Panc1 (cell line): ENCODE measurements around the gene CEP83. TPM values are rescaled to one million over a fixed set of nuclear protein-coding genes. Genes with fewer than 3 reads are reported as not detected.

ENCODE experiments used
- ATAC-seq: fragments of 200-7000 bp; cut with Tn5 transposase; 2 replicates; pipeline ENCODE4 v1.9.1; 2020; ENCODE audit warnings: mild to moderate bottlenecking, moderate library complexity
- BruUV-seq: library from RNA; stranded (reverse); fragments of 400-500 nt; replicated peaks from 2 replicates; lab custom pipeline; 2021; lab: Mats Ljungman, UMichigan
- CTCF ChIA-PET: fragments of 300-600 bp; sonication (Branson Sonifier 250); formaldehyde crosslinking; loops from one replicate; lab custom pipeline; 2022; ENCODE audit warnings: antibody characterized with exemption; lab: Charles Lee
- POLR2A ChIA-PET: fragments of 300-600 bp; sonication (Branson Sonifier 250); formaldehyde crosslinking; loops from one replicate; lab custom pipeline; 2022; ENCODE audit warnings: antibody characterized with exemption; lab: Charles Lee
- DNase-seq: peaks from one replicate; pipeline ENCODE4 v3.0.0-alpha.2; 2010; ENCODE audit warnings: low read depth, low spot score
- H3K27ac ChIP-seq: 2 replicates; pipeline ENCODE4 v1.5.1; 2011; ENCODE audit warnings: mild to moderate bottlenecking, low read length, inconsistent platforms
- H3K27me3 ChIP-seq: fragments of 200-500 bp; sonication (Bioruptor generic); 2 replicates; pipeline ENCODE4 v1.6.0; 2014; ENCODE audit warnings: low read length, inconsistent platforms; ENCODE audit not compliant: control insufficient read depth, insufficient read depth
- H3K36me3 ChIP-seq: fragments of 200-500 bp; sonication (Bioruptor generic); 2 replicates; pipeline ENCODE4 v1.5.1; 2014; ENCODE audit warnings: inconsistent platforms, mild to moderate bottlenecking, low read length, moderate library complexity; ENCODE audit not compliant: control insufficient read depth, insufficient read depth
- H3K4me1 ChIP-seq: 2 replicates; pipeline ENCODE4 v1.5.1; 2011; ENCODE audit warnings: inconsistent platforms, mild to moderate bottlenecking, low read length, moderate library complexity; ENCODE audit not compliant: control insufficient read depth, insufficient read depth
- H3K4me3 ChIP-seq, 2 experiments: 2 replicates each; pipeline ENCODE4 v1.5.1; 2011 to 2012; ENCODE audit warnings: low read depth in 2 of 2, low read length in 2 of 2, mild to moderate bottlenecking in 2 of 2, inconsistent platforms in 1 of 2, moderate library complexity in 1 of 2
- H3K9me3 ChIP-seq: fragments of 200-500 bp; sonication (Bioruptor generic); 2 replicates; pipeline ENCODE4 v1.5.1; 2014; ENCODE audit warnings: low read depth, mild to moderate bottlenecking, inconsistent platforms, low read length, moderate library complexity; ENCODE audit not compliant: control insufficient read depth, insufficient read depth
- POLR2AphosphoS5 ChIP-seq: IDR thresholded peaks from 2 replicates; pipeline ENCODE4 v1.6.1; 2012; ENCODE audit warnings: mild to moderate bottlenecking, low read depth, low read length, moderate library complexity
- SIN3A ChIP-seq: IDR thresholded peaks from 2 replicates; pipeline ENCODE4 v1.6.1; 2012; ENCODE audit warnings: low read depth, mild to moderate bottlenecking, low read length, moderate library complexity, borderline replicate concordance; ENCODE audit not compliant: insufficient read depth
- TCF7L2 ChIP-seq: IDR thresholded peaks from 2 replicates; pipeline ENCODE4 v1.6.1; 2011; ENCODE audit warnings: mild to moderate bottlenecking, low read depth, low read length, inconsistent platforms
- in situ Hi-C: cut with HindIII; loops from 2 replicates; pipeline ENCODE4 v1.10.0; 2016; ENCODE audit warnings: low sequenced_read_pairs, low pct_unique_long_range_greater_than_20kb
- intact Hi-C: fragments of 100-400 bp; cut with micrococcal nuclease; formaldehyde crosslinking; loops from one replicate; pipeline ENCODE4 v1.10.0; 2022; ENCODE audit not compliant: unreplicated experiment
- total RNA-seq: library from RNA; stranded (reverse); gene quantifications from one replicate; pipeline ENCODE4 v1.2.1, GENCODE V29; 2021; ENCODE audit not compliant: unreplicated experiment
- TF ChIP-seq, protein P1 (sequence below): fragments of 450-650 bp; IDR thresholded peaks from 2 replicates; pipeline ENCODE4 v1.5.1; 2017; ENCODE audit warnings: mild to moderate bottlenecking
- TF ChIP-seq, protein P2 (sequence below), 2 experiments: IDR thresholded peaks; 2 replicates each; pipeline ENCODE4 v1.6.1; 2011 to 2012; ENCODE audit warnings: low read depth in 2 of 2, control low read depth in 1 of 2, low read length in 1 of 2, mild to moderate bottlenecking in 1 of 2, moderate library complexity in 1 of 2; ENCODE audit not compliant: insufficient read depth in 1 of 2

CEP83 gene
- total RNA-seq, 1 experiment from 2014 or later, result 28.0 TPM

DNA sequence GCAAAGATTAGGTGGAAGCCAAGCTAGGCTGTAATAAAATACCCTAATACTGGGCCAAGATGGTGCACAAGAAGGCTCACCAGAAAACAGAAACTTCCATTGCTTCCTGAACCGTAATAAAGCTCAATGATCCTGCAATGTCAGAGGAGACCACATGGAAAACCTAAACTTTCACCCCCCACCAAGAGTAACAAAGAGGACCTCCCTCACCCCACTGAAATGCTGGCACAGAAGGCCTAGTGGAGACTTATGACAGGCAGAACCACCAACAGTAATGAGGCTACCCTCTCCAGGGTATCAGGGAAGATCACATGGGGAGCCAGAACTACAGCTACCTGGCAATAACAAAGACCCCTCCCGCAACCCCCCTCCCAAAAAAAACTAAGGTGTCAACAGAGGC is 43.1 kb downstream of the CEP83 start:
- no peak for DNase-seq
- no TSS peak for BruUV-seq
- Histone ChIP-seq H3K27ac (no peak overlapping the region), H3K36me3 (no peaks in the 10 kb centered on the region; the same call in 1 of the 2 replicates), H3K9me3 (peaks cover 4% of the 10 kb centered on the region; the same call in 1 of the 2 replicates), H3K27me3 (no peaks in the 10 kb centered on the region), H3K4me1 (no peaks in the 10 kb centered on the region), H3K4me3 (no peak overlapping the region)
- POLR2A ChIA-PET, result no interaction called here
- TF ChIP-seq, protein P1, sequence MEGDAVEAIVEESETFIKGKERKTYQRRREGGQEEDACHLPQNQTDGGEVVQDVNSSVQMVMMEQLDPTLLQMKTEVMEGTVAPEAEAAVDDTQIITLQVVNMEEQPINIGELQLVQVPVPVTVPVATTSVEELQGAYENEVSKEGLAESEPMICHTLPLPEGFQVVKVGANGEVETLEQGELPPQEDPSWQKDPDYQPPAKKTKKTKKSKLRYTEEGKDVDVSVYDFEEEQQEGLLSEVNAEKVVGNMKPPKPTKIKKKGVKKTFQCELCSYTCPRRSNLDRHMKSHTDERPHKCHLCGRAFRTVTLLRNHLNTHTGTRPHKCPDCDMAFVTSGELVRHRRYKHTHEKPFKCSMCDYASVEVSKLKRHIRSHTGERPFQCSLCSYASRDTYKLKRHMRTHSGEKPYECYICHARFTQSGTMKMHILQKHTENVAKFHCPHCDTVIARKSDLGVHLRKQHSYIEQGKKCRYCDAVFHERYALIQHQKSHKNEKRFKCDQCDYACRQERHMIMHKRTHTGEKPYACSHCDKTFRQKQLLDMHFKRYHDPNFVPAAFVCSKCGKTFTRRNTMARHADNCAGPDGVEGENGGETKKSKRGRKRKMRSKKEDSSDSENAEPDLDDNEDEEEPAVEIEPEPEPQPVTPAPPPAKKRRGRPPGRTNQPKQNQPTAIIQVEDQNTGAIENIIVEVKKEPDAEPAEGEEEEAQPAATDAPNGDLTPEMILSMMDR, result no peak
- no peak for TF ChIP-seq POLR2AphosphoS5
- no peak for TF ChIP-seq TCF7L2
- TF ChIP-seq SIN3A, result no peak
- TF ChIP-seq, protein P2, sequence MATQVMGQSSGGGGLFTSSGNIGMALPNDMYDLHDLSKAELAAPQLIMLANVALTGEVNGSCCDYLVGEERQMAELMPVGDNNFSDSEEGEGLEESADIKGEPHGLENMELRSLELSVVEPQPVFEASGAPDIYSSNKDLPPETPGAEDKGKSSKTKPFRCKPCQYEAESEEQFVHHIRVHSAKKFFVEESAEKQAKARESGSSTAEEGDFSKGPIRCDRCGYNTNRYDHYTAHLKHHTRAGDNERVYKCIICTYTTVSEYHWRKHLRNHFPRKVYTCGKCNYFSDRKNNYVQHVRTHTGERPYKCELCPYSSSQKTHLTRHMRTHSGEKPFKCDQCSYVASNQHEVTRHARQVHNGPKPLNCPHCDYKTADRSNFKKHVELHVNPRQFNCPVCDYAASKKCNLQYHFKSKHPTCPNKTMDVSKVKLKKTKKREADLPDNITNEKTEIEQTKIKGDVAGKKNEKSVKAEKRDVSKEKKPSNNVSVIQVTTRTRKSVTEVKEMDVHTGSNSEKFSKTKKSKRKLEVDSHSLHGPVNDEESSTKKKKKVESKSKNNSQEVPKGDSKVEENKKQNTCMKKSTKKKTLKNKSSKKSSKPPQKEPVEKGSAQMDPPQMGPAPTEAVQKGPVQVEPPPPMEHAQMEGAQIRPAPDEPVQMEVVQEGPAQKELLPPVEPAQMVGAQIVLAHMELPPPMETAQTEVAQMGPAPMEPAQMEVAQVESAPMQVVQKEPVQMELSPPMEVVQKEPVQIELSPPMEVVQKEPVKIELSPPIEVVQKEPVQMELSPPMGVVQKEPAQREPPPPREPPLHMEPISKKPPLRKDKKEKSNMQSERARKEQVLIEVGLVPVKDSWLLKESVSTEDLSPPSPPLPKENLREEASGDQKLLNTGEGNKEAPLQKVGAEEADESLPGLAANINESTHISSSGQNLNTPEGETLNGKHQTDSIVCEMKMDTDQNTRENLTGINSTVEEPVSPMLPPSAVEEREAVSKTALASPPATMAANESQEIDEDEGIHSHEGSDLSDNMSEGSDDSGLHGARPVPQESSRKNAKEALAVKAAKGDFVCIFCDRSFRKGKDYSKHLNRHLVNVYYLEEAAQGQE (IDR thresholded peaks at IDR 0.05; ENCODE audit: insufficient read depth in 1 of 2, low read depth in 2 of 2, low read length in 1 of 2), result no peak
- in situ Hi-C loops, result no loop called here
- CTCF ChIA-PET, result interaction anchor here (0.7 kb wide), 1 partner anchor 42 kb away, joined by 10 read pairs; no protein-coding TSS in a partner anchor
- intact Hi-C loops, result no loop called here
- ATAC-seq, result no peak

DNA sequence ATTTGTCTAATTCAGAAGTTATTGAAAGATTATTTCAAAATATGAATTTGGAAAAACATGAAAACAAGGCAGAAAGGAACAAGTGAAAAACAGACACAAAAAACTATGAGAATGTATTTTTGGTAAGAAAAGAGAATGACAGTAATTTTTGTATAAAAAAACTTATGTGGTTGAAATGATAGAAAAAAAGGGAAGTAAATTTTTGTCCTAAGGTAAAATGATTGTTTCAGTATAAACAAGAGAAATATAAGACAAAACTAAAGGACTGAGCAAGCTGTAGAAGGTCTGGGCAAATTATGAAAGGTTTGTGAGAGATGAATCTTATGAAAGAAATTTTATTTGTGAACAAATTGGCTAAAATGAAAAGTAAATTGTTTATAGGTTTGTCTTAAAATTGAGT is 44.6 kb downstream of the CEP83 start:
- no peak for DNase-seq
- ATAC-seq, result no peak
- intact Hi-C loops, result no loop called here
- Histone ChIP-seq H3K27me3 (no peaks in the 10 kb centered on the region), H3K27ac (no peak overlapping the region), H3K4me3 (no peak overlapping the region), H3K4me1 (no peaks in the 10 kb centered on the region), H3K9me3 (no peaks in the 10 kb centered on the region), H3K36me3 (no peaks in the 10 kb centered on the region; the same call in 1 of the 2 replicates)
- in situ Hi-C loops, result no loop called here
- BruUV-seq, result no TSS peak
- CTCF ChIA-PET, result no interaction called here
- no peak for TF ChIP-seq SIN3A
- TF ChIP-seq, protein P1, result no peak
- TF ChIP-seq POLR2AphosphoS5, result no peak
- TF ChIP-seq, protein P2 (IDR thresholded peaks at IDR 0.05; ENCODE audit: insufficient read depth in 1 of 2, low read depth in 2 of 2, low read length in 1 of 2), result no peak
- TF ChIP-seq TCF7L2, result no peak
- POLR2A ChIA-PET, result no interaction called here
